HG02840 (cell line): Measurements from ENCODE around the gene APBA1.

Experiments used
- ATAC-seq: cut with Tn5 transposase; IDR thresholded peaks from one replicate; pipeline ENCODE4 v1.9.1; 2021; ENCODE audit warnings: mild to moderate bottlenecking, moderate library complexity, moderate number of reproducible peaks; ENCODE audit not compliant: unreplicated experiment, low FRiP score

Gene APBA1

GRCh38 chr9:69380301-69380700 lies 291.9 kb downstream of the APBA1 start:
- ATAC-seq: no peak

DNA sequence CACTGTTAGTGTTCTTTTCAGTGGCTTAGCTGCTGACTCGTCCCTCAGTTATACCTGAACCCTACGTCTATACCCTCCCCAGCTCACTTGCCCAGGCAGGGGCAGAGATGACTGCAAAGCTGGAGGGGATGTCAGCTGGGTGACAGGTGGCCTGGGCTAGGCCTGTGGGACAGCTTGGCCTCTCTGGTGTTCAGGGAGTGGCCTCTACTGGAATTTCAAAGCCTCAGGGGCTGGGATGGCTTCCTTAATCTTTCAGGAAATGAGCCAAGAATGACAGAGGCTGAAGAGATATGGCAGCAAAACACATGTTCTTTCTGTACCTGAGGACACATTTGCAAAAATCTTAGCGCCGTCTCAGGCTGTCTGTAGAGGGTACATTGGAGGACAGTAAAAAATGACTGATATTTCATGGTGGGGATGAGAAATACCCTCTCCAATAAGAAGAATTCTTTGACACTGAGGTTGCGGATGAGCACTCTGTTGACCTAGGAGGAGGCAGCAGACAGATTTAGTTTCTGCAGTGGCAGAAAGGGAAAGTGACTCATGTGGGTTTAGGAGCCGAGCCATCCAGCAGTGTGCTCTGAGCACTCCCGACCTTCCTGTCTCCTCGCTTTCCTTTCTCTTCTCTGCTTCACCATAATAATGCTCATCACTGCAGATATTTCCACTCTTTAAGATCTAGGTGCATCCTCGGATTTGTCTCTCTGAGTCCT lies 292.7 kb downstream of the APBA1 start:
- no peak for ATAC-seq

- no peak for ATAC-seq
These were observed 294.2 kb downstream of the APBA1 start for GRCh38 chr9:69377981-69378380.
